Cardiac fibroblast (primary cell): ENCODE data around the gene LYPD1.
A peak's percentile ranks its signal among the peaks of the same experiment; 100 is the strongest.

Source experiments
- DNase-seq, 2 donors: peaks; one replicate each; pipeline versions ENCODE4 v3.0.0 to v3.0.0-alpha.2; 2010; ENCODE audit warnings: low read depth in 2 of 2
- H3K4me3 ChIP-seq, 2 donors: replicated peaks in 1 of 2; 1 replicate in 1 of 2; 2 replicates in 1 of 2; pipeline ENCODE4 v1.5.1; 2011; ENCODE audit warnings: low read depth in 2 of 2, low read length in 2 of 2, mild to moderate bottlenecking in 2 of 2, moderate library complexity in 1 of 2
- TF ChIP-seq, protein P1 (sequence below): IDR thresholded peaks from one replicate; pipeline ENCODE4 v1.5.1; 2011; ENCODE audit warnings: low read depth, mild to moderate bottlenecking, low read length, inconsistent platforms

LYPD1 gene

DNA sequence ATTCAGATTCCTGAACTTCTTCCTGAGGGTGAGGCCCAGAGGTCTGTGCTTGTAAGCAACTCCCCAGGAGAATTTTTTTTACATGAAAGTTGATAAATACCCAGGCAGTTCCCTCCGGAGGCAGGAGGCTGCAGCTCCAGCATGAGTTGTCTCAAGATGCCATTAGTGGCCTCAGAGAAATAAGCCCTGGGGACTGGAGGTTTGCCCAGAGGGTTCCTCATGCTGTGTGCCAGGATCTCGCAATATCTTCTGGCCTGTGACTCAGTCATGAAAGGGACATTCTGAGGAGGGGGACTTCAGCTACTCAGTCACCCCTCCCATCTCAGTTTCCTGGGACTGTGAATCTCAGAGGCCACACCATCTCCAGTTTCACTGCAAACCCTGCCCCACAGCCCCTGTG is 49.9 kb downstream of the LYPD1 start:
- DNase-seq = peak; percentile 10 to 22
- TF ChIP-seq, protein P1, sequence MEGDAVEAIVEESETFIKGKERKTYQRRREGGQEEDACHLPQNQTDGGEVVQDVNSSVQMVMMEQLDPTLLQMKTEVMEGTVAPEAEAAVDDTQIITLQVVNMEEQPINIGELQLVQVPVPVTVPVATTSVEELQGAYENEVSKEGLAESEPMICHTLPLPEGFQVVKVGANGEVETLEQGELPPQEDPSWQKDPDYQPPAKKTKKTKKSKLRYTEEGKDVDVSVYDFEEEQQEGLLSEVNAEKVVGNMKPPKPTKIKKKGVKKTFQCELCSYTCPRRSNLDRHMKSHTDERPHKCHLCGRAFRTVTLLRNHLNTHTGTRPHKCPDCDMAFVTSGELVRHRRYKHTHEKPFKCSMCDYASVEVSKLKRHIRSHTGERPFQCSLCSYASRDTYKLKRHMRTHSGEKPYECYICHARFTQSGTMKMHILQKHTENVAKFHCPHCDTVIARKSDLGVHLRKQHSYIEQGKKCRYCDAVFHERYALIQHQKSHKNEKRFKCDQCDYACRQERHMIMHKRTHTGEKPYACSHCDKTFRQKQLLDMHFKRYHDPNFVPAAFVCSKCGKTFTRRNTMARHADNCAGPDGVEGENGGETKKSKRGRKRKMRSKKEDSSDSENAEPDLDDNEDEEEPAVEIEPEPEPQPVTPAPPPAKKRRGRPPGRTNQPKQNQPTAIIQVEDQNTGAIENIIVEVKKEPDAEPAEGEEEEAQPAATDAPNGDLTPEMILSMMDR = no peak
- H3K4me3 ChIP-seq = no peak overlapping the region

DNA sequence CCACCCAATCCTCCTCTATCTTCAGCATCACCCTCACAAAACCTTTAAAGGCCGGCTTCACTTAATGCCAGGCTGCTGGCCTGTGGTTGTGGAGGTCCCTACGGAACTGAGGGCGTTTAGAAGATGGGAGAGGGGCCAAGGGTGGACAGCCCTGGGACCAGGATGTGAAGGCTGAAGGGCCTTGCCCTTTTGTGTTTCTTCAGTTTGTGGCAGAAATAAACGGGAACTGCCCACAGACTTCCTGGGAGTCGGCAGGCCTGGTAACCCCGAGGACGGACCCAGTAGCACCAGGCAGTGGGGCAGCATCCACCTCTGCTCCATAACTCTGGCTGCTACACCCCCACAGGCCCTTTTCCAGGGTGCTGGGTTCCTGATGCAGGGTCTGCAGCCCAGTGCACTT is 51.3 kb downstream of the LYPD1 start:
- TF ChIP-seq, protein P1 = no peak
- H3K4me3 ChIP-seq = no peak overlapping the region
- no peak for DNase-seq

DNA sequence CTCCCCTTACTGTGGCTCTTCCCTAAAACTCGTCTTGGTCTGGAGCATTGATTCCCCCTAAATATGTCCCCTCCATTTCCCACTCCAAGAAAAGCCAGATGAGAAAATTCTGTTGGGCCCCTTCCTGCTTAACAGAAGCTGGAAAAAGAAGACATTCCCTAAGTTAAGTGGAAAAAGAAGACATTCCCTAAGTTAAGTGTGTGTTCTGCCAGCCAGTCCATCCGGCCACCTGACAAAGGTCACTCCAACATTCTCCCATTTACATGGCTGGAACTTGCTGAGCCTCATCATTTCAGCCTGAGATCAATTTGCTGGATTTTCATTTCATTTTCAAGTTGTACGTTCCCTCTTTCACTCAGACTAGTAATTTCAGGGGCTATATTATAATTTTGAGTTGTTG is 52.0 kb downstream of the LYPD1 start:
- no peak for DNase-seq
- TF ChIP-seq, protein P1 = no peak
- H3K4me3 ChIP-seq = no peak overlapping the region

DNA sequence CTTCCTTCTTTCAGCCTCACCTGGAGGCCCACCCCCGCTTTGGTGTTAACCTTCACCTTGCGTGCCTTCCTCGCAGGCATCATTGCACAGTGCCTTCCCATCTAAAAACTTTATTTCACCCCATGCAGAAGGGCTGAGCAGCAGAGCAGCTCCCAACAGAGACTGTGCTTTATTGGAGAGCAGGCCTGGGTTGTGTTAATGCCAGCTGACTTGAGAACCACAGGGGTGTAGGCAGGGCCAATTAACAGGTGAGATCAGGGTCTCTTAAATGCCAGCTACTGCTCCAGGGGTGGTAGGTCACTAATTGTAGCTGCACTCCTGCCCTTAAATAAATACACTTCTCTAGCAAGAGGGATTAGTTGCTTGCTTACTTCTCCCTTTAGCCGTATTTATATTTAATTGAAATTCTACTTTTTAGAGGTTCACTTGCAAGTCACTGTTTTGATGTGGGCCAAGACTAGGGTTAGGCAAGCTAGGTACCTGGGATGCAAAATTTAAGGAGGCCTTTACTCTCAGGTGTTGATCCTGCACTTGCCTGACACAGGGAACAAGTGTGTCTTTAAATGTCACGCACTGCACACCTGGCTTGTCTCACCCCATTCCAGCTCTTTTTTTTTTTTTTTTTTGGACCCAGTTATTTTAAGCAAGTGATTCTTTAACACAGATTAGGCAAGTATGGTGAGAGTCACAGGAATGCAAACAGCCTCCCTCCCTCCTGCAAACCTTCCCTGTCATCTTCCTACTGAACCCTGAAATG is 54.5 kb downstream of the LYPD1 start:
- H3K4me3 ChIP-seq = no peak overlapping the region
- TF ChIP-seq, protein P1 = no peak
- DNase-seq = no peak

DNA sequence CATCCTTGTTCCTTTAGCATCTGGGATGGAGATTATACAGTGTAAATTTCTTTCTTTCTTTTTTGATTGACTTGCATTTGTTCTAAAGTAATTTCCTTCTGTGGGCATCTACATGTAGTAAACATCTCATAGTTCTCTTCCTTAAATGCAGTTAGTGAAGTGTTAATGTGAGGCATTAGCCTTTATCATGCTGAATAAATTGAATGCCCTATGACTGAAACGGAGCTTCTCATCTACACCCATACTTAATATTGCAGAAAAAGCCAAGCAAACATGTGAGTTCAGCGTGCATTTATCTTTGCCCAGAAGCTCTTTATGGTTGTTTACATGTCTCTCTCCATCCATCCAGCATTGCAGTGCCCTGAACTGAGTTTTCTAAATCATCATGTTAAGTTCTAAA is 58.3 kb downstream of the LYPD1 start:
- no peak for DNase-seq
- TF ChIP-seq, protein P1 = no peak
- H3K4me3 ChIP-seq = no peak overlapping the region

DNA sequence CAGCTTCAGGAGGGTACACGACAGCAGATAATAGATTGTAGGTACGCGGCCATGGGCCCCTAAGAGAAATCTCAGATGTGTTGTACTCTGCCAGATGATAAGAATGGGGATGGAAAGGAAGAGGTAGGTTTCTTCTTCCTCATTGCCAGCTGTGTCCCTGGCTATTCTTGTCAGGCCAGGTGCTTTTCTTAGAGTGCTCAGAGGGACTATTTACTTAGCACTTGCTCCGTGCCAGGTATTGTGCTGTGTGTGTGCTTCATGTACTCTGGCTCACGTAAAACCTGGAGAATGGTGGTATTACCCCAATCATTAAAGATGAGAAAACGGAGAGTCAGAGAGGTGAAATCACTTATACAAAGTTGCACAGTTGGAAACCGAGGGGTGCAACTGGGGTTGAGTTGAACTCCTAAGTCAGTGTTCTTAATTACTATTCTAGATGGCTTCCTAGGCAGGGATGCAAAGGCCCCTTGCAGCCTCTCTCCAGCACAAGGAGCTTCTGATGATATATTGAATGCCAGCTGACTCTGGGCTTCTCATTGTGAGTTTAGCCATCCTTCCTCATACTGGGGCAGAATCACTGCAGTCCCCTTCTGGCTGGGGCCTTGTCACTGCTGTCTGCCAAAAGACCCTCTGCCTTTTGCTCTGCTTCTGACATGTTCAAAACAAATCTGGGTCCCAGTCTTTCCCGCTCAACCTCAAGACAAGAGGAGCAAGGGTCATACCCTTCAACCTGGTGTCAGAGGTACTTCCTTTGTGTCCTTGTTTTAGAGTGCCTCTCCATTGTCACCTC is 60.7 kb downstream of the LYPD1 start:
- no peak overlapping the region for H3K4me3 ChIP-seq
- DNase-seq = no peak
- TF ChIP-seq, protein P1 = no peak
